Muscle of arm (tissue), 14 donors: Measurements from ENCODE around the gene STXBP6. TPM values are rescaled to one million over a fixed set of nuclear protein-coding genes. Genes with fewer than 3 reads are reported as not detected.

Source experiments
- DNase-seq: peaks from one replicate; pipeline ENCODE4 v3.0.0-alpha.2; 2013
- long read RNA-seq, 11 donors: transcript quantifications; one replicate each; lab custom pipeline, GENCODE V29; 2026
- polyA plus RNA-seq, 12 donors: library from polyadenylated mRNA; unstranded; fragments of 120-200 nt; gene quantifications; one replicate each; pipeline ENCODE4 v1.2.1, GENCODE V29; 2013; ENCODE audit not compliant: insufficient read length in 12 of 12

Gene STXBP6
- 10 to 100 TPM in 11 of 12 donors, not detected in 1; 14.8 to 27.1 (median 19.8) TPM for polyA plus RNA-seq
- long read RNA-seq, donor 1, full-length matches to known transcripts: 10 of 10 reads
- long read RNA-seq, donor 1, partial matches to known transcripts: 0 of 10 reads
- long read RNA-seq, donor 1, other reads (novel, unspliced or antisense): 0 of 10 reads
- long read RNA-seq, donor 2, full-length matches to known transcripts: 11 of 16 reads
- long read RNA-seq, donor 2, partial matches to known transcripts: 5 of 16 reads
- long read RNA-seq, donor 2, other reads (novel, unspliced or antisense): 0 of 16 reads
- long read RNA-seq, donor 3, full-length matches to known transcripts: 4 of 4 reads
- long read RNA-seq, donor 3, partial matches to known transcripts: 0 of 4 reads
- long read RNA-seq, donor 3, other reads (novel, unspliced or antisense): 0 of 4 reads
- long read RNA-seq, donor 4, full-length matches to known transcripts: 2 of 2 reads
- long read RNA-seq, donor 4, partial matches to known transcripts: 0 of 2 reads
- long read RNA-seq, donor 4, other reads (novel, unspliced or antisense): 0 of 2 reads
- long read RNA-seq, donor 5, full-length matches to known transcripts: 10 of 10 reads
- long read RNA-seq, donor 5, partial matches to known transcripts: 0 of 10 reads
- long read RNA-seq, donor 5, other reads (novel, unspliced or antisense): 0 of 10 reads
- long read RNA-seq, donor 6, full-length matches to known transcripts: 8 of 8 reads
- long read RNA-seq, donor 6, partial matches to known transcripts: 0 of 8 reads
- long read RNA-seq, donor 6, other reads (novel, unspliced or antisense): 0 of 8 reads
- long read RNA-seq, donor 7, full-length matches to known transcripts: 3 of 3 reads
- long read RNA-seq, donor 7, partial matches to known transcripts: 0 of 3 reads
- long read RNA-seq, donor 7, other reads (novel, unspliced or antisense): 0 of 3 reads
- long read RNA-seq, donor 8, full-length matches to known transcripts: 14 of 14 reads
- long read RNA-seq, donor 8, partial matches to known transcripts: 0 of 14 reads
- long read RNA-seq, donor 8, other reads (novel, unspliced or antisense): 0 of 14 reads
- long read RNA-seq, donor 9, full-length matches to known transcripts: 6 of 6 reads
- long read RNA-seq, donor 9, partial matches to known transcripts: 0 of 6 reads
- long read RNA-seq, donor 9, other reads (novel, unspliced or antisense): 0 of 6 reads
- long read RNA-seq, donor 10, full-length matches to known transcripts: 7 of 7 reads
- long read RNA-seq, donor 10, partial matches to known transcripts: 0 of 7 reads
- long read RNA-seq, donor 10, other reads (novel, unspliced or antisense): 0 of 7 reads
- long read RNA-seq, donor 11, full-length matches to known transcripts: 17 of 17 reads
- long read RNA-seq, donor 11, partial matches to known transcripts: 0 of 17 reads
- long read RNA-seq, donor 11, other reads (novel, unspliced or antisense): 0 of 17 reads

DNA sequence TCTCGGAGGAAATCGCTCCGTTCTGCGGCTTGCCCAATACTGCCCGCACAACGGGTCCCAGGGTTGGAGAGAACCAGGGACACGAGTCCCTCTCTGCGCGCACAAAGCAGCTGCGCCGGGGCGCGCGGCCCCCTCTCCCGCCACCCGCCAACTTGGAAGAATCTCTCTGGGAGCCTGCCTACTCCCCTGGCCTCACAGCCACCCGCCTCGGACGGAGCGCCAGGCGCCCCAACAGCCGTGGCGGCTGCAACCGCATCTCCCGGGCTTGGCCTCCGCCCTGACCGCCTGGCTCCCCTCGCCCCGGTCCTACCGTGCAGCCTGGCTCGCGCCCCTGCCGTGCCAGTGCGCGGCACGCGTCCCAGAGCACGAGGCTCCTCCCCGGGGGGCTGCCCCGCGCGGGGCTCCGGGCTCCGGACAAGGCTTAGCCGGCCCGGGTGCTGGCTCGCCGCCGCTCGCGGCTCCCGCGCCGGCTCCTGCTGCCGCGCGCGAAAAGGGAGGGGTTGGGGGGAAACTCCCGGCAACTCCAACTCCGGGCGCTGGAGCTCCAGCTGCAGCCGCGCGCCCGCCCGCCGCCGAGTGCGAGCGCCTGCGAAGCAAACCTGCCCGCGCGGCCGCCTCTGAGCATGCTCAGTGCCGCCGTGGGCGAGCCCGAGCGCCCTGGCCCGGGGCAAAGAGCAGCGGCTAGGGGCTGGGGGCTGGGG is at the start of gene STXBP6:
STXBP6 (minus strand) TSS at position 580 of the 701 bp plus-strand sequence. CDS start 75,329 bp downstream, outside the sequence.
- DNase-seq: peak; percentile 78

DNA sequence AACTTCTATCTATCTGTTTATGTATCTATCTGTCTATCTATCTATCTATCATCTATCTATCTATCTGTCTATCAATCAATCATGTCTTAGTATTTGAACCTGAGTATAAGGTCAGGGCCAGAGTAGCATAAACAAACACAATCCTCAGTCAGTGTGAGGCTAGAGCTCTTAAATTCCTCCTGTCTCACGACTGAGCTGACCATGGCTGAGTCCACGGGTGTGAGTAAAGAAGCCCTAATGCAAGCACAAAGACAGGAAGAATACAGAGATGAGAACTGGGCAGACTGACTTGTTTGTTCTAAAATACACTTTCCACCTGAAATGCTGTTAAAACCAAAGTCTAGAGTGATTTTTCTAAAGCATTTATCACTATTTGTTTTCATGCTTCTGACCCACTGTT is 47.2 kb upstream of the STXBP6 start:
- DNase-seq: no peak

DNA sequence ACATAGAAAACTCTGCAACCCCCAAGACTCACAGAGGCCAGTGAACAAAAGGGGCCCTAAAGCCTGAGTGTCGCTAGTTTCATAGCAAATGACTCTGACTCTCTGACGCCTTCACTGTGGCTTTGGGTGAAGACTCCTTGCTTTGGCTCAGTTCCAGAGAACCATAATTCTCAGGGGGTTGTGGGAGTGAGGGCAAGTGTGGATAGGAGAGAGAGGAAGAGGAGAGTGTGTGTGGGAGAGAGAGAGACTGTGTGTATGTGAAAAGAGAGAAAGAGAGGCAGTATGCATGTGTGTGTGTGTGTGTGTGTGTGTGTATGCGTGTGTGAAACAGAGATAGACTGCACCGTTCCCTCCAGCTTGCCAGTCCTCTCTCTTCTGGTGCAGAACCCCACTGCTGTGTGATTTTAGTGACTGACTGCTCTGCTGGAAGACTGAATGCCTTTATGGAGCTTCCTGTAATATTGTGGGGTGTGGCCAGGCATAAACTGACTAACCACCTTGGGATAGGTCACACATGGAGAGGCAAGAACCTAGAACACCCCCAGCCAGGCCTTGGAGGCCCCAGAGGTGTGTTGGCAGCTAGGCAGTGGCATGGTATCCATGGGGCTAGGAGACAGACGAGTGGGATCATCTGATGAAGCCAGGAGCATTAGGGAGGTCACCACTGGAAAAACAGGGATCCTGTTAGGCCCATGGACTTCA is 45.9 kb upstream of the STXBP6 start:
- no peak for DNase-seq

DNA sequence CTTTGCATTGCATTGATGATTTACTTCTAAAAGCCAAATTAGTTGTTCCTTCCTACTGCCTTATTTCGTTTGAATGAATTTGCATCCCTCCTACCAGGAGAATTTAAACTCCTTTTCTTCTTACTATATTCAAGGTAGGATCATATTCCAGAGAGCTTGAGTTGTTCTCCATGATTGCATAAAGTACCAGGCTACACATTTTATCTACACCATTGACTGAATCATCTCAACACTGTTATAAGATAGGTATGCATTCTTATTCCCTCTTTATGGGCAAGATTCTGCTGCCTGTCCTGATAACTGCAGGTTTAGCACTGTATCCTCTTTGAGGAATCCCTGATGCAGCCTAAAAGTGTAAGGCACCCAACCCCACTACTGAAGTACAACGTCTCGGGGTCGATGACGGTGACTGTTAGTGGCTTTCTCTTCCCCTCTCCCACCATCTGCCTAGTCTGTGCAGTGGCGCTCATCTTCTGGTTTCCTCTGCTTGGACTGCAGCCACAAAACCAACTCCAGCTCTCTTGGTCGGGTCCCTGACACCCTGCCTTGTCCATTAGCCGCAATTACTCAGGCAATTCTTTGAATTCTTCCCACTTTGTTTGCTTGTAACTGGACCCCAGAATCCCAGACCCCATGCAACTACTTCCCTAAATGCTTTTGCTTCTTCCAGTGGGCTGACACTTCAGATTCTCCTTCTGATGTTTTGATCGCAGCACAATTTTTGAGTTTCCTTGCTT is 44.4 kb upstream of the STXBP6 start:
- no peak for DNase-seq

DNA sequence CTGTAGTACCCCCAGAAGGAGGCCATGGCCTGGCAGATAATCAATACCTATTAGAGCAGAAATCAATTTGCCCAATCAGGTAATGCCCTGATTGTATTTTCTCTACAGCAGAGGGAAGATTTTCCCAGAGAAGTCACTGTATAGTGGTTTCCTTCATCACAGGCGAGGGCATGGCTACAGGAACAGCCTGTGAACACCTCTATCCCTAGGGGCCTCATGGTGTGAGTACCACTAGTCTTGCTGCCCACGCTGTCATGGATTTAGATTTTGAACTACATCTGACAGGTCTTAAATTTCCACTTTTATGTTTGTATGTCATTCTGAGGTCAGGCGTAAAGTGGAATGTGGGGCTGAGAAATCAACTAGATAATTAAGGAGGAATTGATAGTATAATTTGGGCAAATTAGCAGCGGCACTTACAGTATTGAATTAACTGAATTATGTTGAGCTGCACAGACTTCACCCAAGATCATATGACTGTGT is 42.4 kb upstream of the STXBP6 start:
- DNase-seq: no peak

- no peak for DNase-seq
Observed at GRCh38 chr14:25090716-25091454, 40.9 kb upstream of the STXBP6 start.

DNA sequence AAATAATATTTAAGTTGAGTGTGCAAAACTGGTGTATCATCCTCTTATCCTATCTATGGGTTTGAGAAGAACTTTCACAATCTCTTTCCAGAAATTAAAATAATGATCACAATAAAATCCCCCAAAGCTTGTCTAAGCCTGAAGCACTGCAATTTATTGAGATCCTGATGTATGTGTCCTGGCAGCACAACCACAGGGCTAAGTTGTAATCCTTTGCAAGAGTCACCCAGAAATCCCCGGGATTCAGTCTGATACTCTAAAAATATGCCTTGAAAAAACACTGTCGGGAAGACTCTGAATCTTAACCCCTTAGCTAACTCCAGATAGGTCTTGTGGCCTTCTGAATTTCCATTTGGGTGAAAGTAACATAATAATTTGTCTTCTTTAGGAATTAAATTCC is 40.3 kb upstream of the STXBP6 start:
- DNase-seq: no peak

- no peak for DNase-seq
Observed at GRCh38 chr14:25089496-25089895, 39.5 kb upstream of the STXBP6 start.

DNA sequence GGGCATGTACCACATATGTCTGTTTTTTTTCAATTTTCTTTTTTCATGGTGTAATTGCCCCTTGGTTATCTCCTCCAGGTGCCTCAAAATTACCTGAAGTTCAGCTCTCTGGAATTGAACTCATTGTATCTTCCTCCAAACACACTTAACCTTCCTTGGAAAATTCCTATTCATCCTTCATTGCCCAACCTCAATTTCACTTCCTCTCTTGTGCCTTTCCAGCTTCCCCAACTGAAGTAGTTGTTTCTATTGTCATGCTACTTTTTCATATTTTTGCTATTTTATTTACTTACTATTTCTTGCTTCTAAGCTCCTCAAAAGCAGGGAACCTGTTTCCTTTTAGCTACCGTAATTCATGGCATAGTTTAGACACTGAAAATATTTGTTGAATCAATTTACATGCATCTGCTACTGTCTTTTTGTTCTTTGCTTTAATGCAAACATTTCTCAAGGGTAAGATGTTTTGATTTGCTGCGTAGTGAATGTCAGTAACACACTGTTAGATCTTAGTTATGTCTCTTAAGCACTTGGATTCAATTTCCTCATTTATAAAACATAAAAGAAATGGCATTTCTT is 37.0 kb upstream of the STXBP6 start:
- no peak for DNase-seq

GRCh38 chr14:25086081-25086480 is 36.1 kb upstream of the STXBP6 start:
- DNase-seq: no peak

- DNase-seq: no peak
Observed at GRCh38 chr14:25080682-25081081, 30.7 kb upstream of the STXBP6 start.

DNA sequence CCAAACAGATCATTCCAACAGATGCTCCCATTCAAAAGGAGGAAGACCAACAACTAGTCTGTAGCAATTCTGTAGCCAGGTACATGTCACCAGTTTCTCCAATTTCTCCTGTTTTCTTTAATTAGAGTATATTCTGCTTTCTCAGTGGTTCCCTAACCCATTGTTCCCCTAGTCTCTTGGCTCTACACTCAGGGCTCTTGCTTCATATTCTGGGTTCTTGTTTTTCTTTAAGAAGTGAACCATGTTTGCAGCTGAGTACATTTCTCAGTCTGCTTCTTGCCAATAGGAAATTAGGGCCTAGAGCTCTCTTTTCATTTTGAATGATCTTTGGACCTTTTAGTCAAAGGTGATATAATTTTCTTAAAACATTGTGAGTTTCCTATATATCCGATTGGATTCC is 29.4 kb upstream of the STXBP6 start:
- DNase-seq: no peak

DNA sequence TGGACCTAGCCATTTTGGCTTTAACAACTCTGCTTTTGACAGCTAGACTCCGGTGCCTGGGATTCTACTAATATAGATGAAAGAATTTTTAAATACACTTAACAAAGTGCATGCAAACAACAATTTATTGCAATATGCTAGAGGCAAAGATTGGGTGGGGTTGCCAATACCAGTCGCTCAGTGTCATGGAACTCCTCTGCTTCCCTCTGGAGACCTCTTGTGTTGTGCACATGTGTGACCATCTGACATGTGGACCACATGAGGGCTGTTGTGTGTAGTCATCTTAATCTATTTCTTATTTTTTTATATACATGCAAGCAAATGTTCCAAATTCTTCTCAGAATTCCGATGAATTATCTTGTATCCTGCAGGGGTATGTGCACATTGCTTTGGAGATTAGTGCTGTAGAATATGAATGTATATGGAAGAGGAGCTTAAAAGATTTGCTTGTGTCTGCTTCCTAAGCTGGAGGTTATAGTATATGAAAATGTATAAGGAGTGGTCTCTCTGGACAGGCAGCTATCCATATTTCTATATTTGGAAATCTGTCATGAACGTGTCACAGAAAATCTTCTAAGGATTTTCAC is 24.2 kb upstream of the STXBP6 start:
- DNase-seq: no peak

DNA sequence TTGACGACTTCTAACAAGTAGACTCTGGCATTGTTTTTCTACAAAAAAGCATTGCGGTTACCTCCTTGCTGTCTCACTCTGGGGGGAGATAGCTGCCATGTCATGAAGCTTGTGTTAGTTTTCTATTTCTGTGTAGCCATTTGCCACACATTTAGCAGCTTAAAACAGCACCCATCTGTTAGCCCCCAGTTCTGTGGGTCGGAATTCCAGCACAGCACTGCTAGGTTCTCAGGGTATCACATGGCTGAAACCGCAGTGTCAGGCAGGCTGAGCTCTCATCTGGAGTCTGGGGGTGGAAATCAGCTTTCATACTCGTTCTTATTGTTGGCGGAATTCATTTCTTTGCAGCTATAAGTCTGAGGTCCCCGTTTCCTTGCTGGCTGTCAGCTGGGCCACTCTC is 19.9 kb upstream of the STXBP6 start:
- no peak for DNase-seq

- DNase-seq: no peak
Observed at GRCh38 chr14:25067600-25067999, 17.7 kb upstream of the STXBP6 start.

DNA sequence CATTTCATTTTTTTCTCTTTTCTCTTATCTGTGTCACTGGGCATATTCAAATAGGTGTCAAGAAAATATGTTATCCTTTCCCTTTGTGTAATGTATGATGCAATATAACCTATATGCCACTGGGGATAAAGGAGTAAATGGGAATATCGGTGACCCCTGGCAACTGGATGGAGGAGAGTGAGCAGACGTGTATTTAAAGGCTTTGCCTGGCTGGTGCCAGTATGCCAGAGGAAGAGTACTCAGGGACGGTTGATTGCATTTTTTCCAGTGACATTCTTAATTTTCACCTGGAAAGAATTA is 12.0 kb upstream of the STXBP6 start:
- DNase-seq: no peak

DNA sequence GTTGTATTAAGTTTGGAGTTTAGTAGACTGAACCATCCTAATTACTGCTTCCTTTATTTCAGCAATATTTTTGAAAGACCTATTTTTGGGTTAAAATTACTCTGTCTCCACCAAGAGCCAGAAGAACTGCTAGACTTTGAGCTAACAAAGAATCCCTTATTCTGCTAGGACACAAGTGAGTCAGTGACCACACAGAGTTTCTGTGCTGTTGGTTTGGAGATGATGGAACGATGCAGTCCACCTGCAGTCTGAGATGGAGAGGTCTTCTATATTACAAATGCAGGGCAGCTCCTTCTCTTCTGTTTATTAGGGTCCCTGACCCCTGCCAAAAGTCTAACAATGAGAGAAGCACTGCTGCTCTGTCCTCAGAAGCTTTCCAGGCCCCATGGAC is 6.7 kb upstream of the STXBP6 start:
- DNase-seq: no peak
